BJ (cell line): ENCODE measurements around the gene ANGPTL2. TPM values are rescaled to one million over a fixed set of nuclear protein-coding genes. Genes with fewer than 3 reads are reported as not detected.

Experiments used
- CTCF ChIA-PET: fragments of 350-600 bp; formaldehyde crosslinking; extraction: SDS; loops from one replicate; lab custom pipeline; 2021; ENCODE audit warnings: antibody characterized with exemption, inconsistent platforms; lab: Yijun Ruan, JAX
- POLR2A ChIA-PET: fragments of 300-600 bp; sonication (Branson Sonifier 250); formaldehyde crosslinking; extraction: SDS; loops from one replicate; lab custom pipeline; 2021; ENCODE audit warnings: antibody characterized with exemption; lab: Charles Lee
- DNase-seq: peaks from one replicate; pipeline ENCODE4 v3.0.0-alpha.2; 2011; ENCODE audit warnings: low read depth
- H3K27me3 ChIP-seq: 2 replicates; pipeline ENCODE4 v1.6.0; 2011; ENCODE audit warnings: low read length; ENCODE audit not compliant: control insufficient read depth, insufficient read depth
- H3K36me3 ChIP-seq: 2 replicates; pipeline ENCODE4 v1.5.1; 2011; ENCODE audit warnings: low read length; ENCODE audit not compliant: control insufficient read depth, insufficient read depth
- H3K4me3 ChIP-seq: 2 replicates; pipeline ENCODE4 v1.5.1; 2011; ENCODE audit warnings: low read depth, mild to moderate bottlenecking, control low read depth, low read length
- CTCF ChIP-seq: IDR thresholded peaks from 2 replicates; pipeline ENCODE4 v1.5.1; 2011; ENCODE audit warnings: low read depth, mild to moderate bottlenecking, control low read depth, inconsistent platforms, low read length, moderate library complexity; ENCODE audit not compliant: insufficient read depth
- polyA plus RNA-seq: library from polyadenylated mRNA; depleted of rRNA; stranded (reverse); fragments of >200 nt; gene quantifications from 2 replicates; pipeline ENCODE4 v1.2.3, GENCODE V29; 2011

ANGPTL2 gene
- polyA plus RNA-seq, 1 experiment: 47.0 TPM

GRCh38 chr9:127131871-127132270 lies 9.4 kb upstream of the ANGPTL2 start:
- Histone ChIP-seq H3K27me3 (no peaks in the 10 kb centered on the region), H3K4me3 (no peak overlapping the region), H3K36me3 (no peaks in the 10 kb centered on the region)
- ChIA-PET CTCF (interaction anchor here (1.0 to 2.3 kb wide), 4 partner anchors 10 to 166 kb away, joined by 3 to 14 read pairs (median 5); partner anchors contain the start of gene ANGPTL2), POLR2A (interaction anchor here (0.7 to 1.1 kb wide), 3 partner anchors 9 to 118 kb away, joined by 5 to 34 read pairs (median 6); partner anchors contain the start of gene ANGPTL2)
- no peak for DNase-seq
- no peak for TF ChIP-seq CTCF

GRCh38 chr9:127130661-127131538 lies 8.5 kb upstream of the ANGPTL2 start:
- ChIA-PET POLR2A (interaction anchor here (0.7 to 1.1 kb wide), 3 partner anchors 8 to 117 kb away, joined by 5 to 34 read pairs (median 6); partner anchors contain the start of gene ANGPTL2), CTCF (interaction anchor here (1.0 to 2.3 kb wide), 4 partner anchors 9 to 165 kb away, joined by 3 to 14 read pairs (median 5); partner anchors contain the start of gene ANGPTL2)
- peak; percentile 84 for DNase-seq
- no peak overlapping the region for H3K4me3 ChIP-seq
- no peaks in the 10 kb centered on the region for H3K27me3 ChIP-seq
- no peaks in the 10 kb centered on the region for H3K36me3 ChIP-seq
- no peak for TF ChIP-seq CTCF

GRCh38 chr9:127130235-127130634 lies 7.8 kb upstream of the ANGPTL2 start:
- H3K4me3 ChIP-seq: no peak overlapping the region
- DNase-seq: no peak
- POLR2A ChIA-PET: no interaction called here
- H3K27me3 ChIP-seq: no peaks in the 10 kb centered on the region
- CTCF ChIA-PET: interaction anchor here (1.2 to 2.3 kb wide), 3 partner anchors 8 to 165 kb away, joined by 3 to 14 read pairs (median 7); partner anchors contain the start of gene ANGPTL2
- H3K36me3 ChIP-seq: no peaks in the 10 kb centered on the region
- TF ChIP-seq CTCF: no peak

- ChIA-PET CTCF (interaction anchor here (1.2 kb wide), 1 partner anchor 17 kb away, joined by 3 read pairs; no protein-coding TSS in a partner anchor), POLR2A (no interaction called here)
- no peak for DNase-seq
- no peak for TF ChIP-seq CTCF
- Histone ChIP-seq H3K27me3 (no peaks in the 10 kb centered on the region), H3K4me3 (no peak overlapping the region), H3K36me3 (no peaks in the 10 kb centered on the region)
Observed at GRCh38 chr9:127129718-127130085, 7.3 kb upstream of the ANGPTL2 start.

GRCh38 chr9:127129073-127129717 lies 6.8 kb upstream of the ANGPTL2 start:
- DNase-seq: no peak
- TF ChIP-seq CTCF: no peak
- no peaks in the 10 kb centered on the region for H3K27me3 ChIP-seq
- H3K4me3 ChIP-seq: no peak overlapping the region
- H3K36me3 ChIP-seq: no peaks in the 10 kb centered on the region
- CTCF ChIA-PET: interaction anchor here (0.6 to 1.2 kb wide), 3 partner anchors 16 to 70 kb away, joined by 3 read pairs; no protein-coding TSS in a partner anchor
- POLR2A ChIA-PET: no interaction called here
